A673 (cell line): ENCODE results near the gene TBC1D2B.
"Not testable (repeated sequence)": the region's sequence is repeated elsewhere in the genome, so short reads cannot be mapped to it uniquely, and the experiment has no call there.

Source experiments
- CTCF ChIP-seq: fragments of 300-800, 200-600 bp; sonication (generic); conservative IDR thresholded peaks from 2 replicates; pipeline ENCODE4 v1.5.1; 2017; ENCODE audit warnings: low read depth, mild to moderate bottlenecking, antibody characterized with exemption, low read length, moderate library complexity, mixed read lengths
- EZH2 ChIP-seq: fragments of 200-600 bp; sonication (generic); IDR thresholded peaks from 2 replicates; pipeline ENCODE4 v1.6.1; 2017; ENCODE audit warnings: borderline replicate concordance, low read depth, mild to moderate bottlenecking, mixed read lengths, antibody characterized with exemption, low read length; ENCODE audit not compliant: poor library complexity, severe bottlenecking

GRCh38 chr15:77991658-77992201 is 85.8 kb downstream of the TBC1D2B start:
- not testable (repeated sequence) for TF ChIP-seq CTCF, EZH2
